Measurements from ENCODE around the gene CALHM4.

The CALHM4 gene

DNA sequence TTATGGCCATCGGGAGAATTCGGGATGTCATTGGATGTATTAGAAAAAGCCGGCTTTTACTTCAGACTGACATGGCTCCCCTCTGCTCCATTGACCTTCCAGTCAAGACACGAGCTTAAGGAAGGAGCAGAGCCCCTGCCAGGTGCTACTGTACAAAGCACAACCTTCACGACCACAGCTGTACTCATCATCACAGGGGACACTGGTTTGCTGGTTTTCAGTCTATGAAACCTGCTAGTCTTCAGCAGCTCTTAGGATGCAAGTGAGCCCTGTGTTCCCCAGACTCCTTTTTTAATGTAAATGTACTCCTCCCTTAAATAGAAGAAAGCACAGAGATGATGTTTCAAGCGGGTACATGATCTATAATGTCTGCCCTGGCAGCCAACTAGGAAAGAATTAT, 6.2 kb upstream of the CALHM4 start:
- no peak for DNase-seq
- no peak overlapping the region for H2AFZ ChIP-seq (ENCODE audit: low read depth, low read length)

DNA sequence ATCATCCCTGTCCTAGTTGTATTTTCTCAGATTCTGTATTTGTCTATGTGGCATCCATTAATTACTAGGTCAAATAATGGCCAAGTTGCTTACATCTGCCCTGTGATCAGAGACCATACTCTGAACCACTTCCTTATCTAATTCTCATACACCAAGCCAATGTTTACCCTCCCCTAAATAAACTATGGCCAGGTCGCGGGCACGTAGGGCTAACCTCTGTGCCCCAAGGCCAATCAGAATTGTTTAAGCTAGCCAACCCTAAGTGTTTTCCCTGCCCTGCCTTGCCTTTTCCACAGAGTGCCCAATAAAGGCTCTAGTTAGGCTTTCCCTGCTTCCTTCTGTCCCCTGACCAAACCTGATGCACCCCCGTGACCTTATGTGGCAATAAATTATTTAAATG, 2.8 kb upstream of the CALHM4 start:
- Histone ChIP-seq H3K27me3 (ENCODE audit: insufficient read depth, low read length, poor library complexity) (peaks cover 15% of the 10 kb centered on the region), H3K9me3 (ENCODE audit: insufficient read depth, low read length, severe bottlenecking) (no peaks in the 10 kb centered on the region), H3K79me2 (ENCODE audit: insufficient read depth, low read length) (no peaks in the 10 kb centered on the region), H2AFZ (ENCODE audit: low read depth, low read length) (no peak overlapping the region), H3K4me3 (ENCODE audit: low read depth in 1 of 2, low read length in 2 of 2) (no peak overlapping the region), H4K20me1 (ENCODE audit: insufficient read depth, low read length) (no peaks in the 10 kb centered on the region), H3K4me2 (ENCODE audit: insufficient read depth, low read length) (no peak overlapping the region), H3K36me3 (ENCODE audit: insufficient read depth, low read length) (no peaks in the 10 kb centered on the region), H3K4me1 (ENCODE audit: insufficient read depth, low read length) (no peaks in the 10 kb centered on the region), H3K27ac (ENCODE audit: low read length) (no peak overlapping the region), H3K9ac (ENCODE audit: low read depth, low read length) (no peak overlapping the region)
- DNase-seq (no peak), ATAC-seq (ENCODE audit: insufficient read depth, low read depth) (no peak)
- no peak for TF ChIP-seq EZH2 (IDR thresholded peaks at IDR 0.05; ENCODE audit: borderline replicate concordance, low read depth, low read length, severe bottlenecking)
- TF ChIP-seq, protein P1, sequence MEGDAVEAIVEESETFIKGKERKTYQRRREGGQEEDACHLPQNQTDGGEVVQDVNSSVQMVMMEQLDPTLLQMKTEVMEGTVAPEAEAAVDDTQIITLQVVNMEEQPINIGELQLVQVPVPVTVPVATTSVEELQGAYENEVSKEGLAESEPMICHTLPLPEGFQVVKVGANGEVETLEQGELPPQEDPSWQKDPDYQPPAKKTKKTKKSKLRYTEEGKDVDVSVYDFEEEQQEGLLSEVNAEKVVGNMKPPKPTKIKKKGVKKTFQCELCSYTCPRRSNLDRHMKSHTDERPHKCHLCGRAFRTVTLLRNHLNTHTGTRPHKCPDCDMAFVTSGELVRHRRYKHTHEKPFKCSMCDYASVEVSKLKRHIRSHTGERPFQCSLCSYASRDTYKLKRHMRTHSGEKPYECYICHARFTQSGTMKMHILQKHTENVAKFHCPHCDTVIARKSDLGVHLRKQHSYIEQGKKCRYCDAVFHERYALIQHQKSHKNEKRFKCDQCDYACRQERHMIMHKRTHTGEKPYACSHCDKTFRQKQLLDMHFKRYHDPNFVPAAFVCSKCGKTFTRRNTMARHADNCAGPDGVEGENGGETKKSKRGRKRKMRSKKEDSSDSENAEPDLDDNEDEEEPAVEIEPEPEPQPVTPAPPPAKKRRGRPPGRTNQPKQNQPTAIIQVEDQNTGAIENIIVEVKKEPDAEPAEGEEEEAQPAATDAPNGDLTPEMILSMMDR (IDR thresholded peaks at IDR 0.05; ENCODE audit: borderline replicate concordance, extremely low read depth, low read length, poor library complexity, severe bottlenecking): no peak

More for the DNA sequence above, 6.2 kb upstream of the CALHM4 start:
- TF ChIP-seq, protein P1 (IDR thresholded peaks at IDR 0.05; ENCODE audit: borderline replicate concordance, extremely low read depth, low read length, poor library complexity, severe bottlenecking): no peak
- TF ChIP-seq EZH2 (IDR thresholded peaks at IDR 0.05; ENCODE audit: borderline replicate concordance, low read depth, low read length, severe bottlenecking): no peak
- Histone ChIP-seq H3K79me2 (ENCODE audit: insufficient read depth, low read length) (no peaks in the 10 kb centered on the region), H3K27ac (ENCODE audit: low read length) (no peak overlapping the region), H3K4me2 (ENCODE audit: insufficient read depth, low read length) (no peak overlapping the region), H4K20me1 (ENCODE audit: insufficient read depth, low read length) (no peaks in the 10 kb centered on the region), H3K4me1 (ENCODE audit: insufficient read depth, low read length) (no peaks in the 10 kb centered on the region), H3K27me3 (ENCODE audit: insufficient read depth, low read length, poor library complexity) (peaks cover 12% of the 10 kb centered on the region), H3K4me3 (ENCODE audit: low read depth in 1 of 2, low read length in 2 of 2) (no peak overlapping the region), H3K36me3 (ENCODE audit: insufficient read depth, low read length) (no peaks in the 10 kb centered on the region), H3K9me3 (ENCODE audit: insufficient read depth, low read length, severe bottlenecking) (no peaks in the 10 kb centered on the region), H3K9ac (ENCODE audit: low read depth, low read length) (no peak overlapping the region)
- no peak for ATAC-seq (ENCODE audit: insufficient read depth, low read depth)

DNA sequence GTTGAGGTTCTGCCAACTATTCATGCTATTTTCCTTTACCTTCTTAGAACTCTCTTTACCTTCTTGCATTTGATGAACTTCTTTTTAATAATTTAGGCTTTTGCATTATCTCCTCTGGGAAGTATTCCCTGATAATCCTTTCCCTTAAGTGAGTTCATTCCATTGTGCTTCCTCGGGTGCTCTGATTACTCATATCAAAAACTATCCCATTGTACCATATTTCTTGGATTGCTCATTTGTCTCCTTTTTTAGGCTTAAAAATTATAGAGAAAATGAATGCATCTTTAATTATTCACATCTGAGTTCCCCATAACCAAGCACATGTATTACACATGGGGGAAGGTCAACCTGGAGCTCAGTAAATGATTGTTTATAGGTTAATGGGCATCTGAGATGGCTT, 2.5 kb downstream of the CALHM4 start:
- ATAC-seq (ENCODE audit: insufficient read depth, low read depth) (no peak), DNase-seq (no peak)
- H4K20me1 ChIP-seq (ENCODE audit: insufficient read depth, low read length): no peaks in the 10 kb centered on the region
- TF ChIP-seq EZH2 (IDR thresholded peaks at IDR 0.05; ENCODE audit: borderline replicate concordance, low read depth, low read length, severe bottlenecking): no peak
- TF ChIP-seq, protein P1 (IDR thresholded peaks at IDR 0.05; ENCODE audit: borderline replicate concordance, extremely low read depth, low read length, poor library complexity, severe bottlenecking): no peak
- no peaks in the 10 kb centered on the region for H3K79me2 ChIP-seq (ENCODE audit: insufficient read depth, low read length)
- no peaks in the 10 kb centered on the region for H3K36me3 ChIP-seq (ENCODE audit: insufficient read depth, low read length)
- no peaks in the 10 kb centered on the region for H3K4me1 ChIP-seq (ENCODE audit: insufficient read depth, low read length)
- H3K4me2 ChIP-seq (ENCODE audit: insufficient read depth, low read length): no peak overlapping the region
- H3K9me3 ChIP-seq (ENCODE audit: insufficient read depth, low read length, severe bottlenecking): no peaks in the 10 kb centered on the region
- no peak overlapping the region for H3K9ac ChIP-seq (ENCODE audit: low read depth, low read length)
- no peak overlapping the region for H3K27ac ChIP-seq (ENCODE audit: low read length)
- H3K27me3 ChIP-seq (ENCODE audit: insufficient read depth, low read length, poor library complexity): peaks cover 8% of the 10 kb centered on the region
- no peak overlapping the region for H3K4me3 ChIP-seq (ENCODE audit: low read depth in 1 of 2, low read length in 2 of 2)
- H2AFZ ChIP-seq (ENCODE audit: low read depth, low read length): no peak overlapping the region

Data from DND-41 (cell line).